Osteoblast (primary cell): Measurements from ENCODE around the gene UBE2H. TPM values are rescaled to one million over a fixed set of nuclear protein-coding genes. Genes with fewer than 3 reads are reported as not detected.
A peak's percentile ranks its signal among the peaks of the same experiment; 100 is the strongest.

Experiments used
- DNase-seq: peaks from one replicate; pipeline ENCODE4 v3.0.0; 2011; ENCODE audit warnings: low spot score, mixed read lengths; ENCODE audit not compliant: insufficient read length; ENCODE audit errors: missing footprints
- H2AFZ ChIP-seq: 2 replicates; pipeline ENCODE4 v1.6.0; 2011; ENCODE audit warnings: mild to moderate bottlenecking, low read length
- H3K27ac ChIP-seq: 2 replicates; pipeline ENCODE4 v1.5.1; 2011; ENCODE audit warnings: mild to moderate bottlenecking, low read depth, low read length, moderate library complexity
- H3K27me3 ChIP-seq: 2 replicates; pipeline ENCODE4 v1.6.0; 2012; ENCODE audit warnings: mild to moderate bottlenecking, control low read depth, inconsistent platforms, low read length, moderate library complexity; ENCODE audit not compliant: insufficient read depth
- H3K36me3 ChIP-seq: 2 replicates; pipeline ENCODE4 v1.5.1; 2011; ENCODE audit warnings: mild to moderate bottlenecking, low read length, control low read depth, moderate library complexity; ENCODE audit not compliant: insufficient read depth
- H3K4me1 ChIP-seq: 2 replicates; pipeline ENCODE4 v1.5.1; 2011; ENCODE audit warnings: mild to moderate bottlenecking, low read length, control low read depth, moderate library complexity; ENCODE audit not compliant: insufficient read depth
- H3K4me2 ChIP-seq: 2 replicates; pipeline ENCODE4 v1.6.0; 2011; ENCODE audit warnings: mild to moderate bottlenecking, low read length; ENCODE audit not compliant: insufficient read depth
- H3K4me3 ChIP-seq: fragments of 200-600 bp; sonication (generic); 3 replicates; pipeline ENCODE4 v1.5.1; 2012; ENCODE audit warnings: mild to moderate bottlenecking, low read length, inconsistent platforms; ENCODE audit not compliant: insufficient read depth
- H3K79me2 ChIP-seq: 2 replicates; pipeline ENCODE4 v1.6.0; 2012; ENCODE audit warnings: mild to moderate bottlenecking, low read length, control low read depth, inconsistent platforms; ENCODE audit not compliant: insufficient read depth
- H3K9me3 ChIP-seq: 2 replicates; pipeline ENCODE4 v1.5.1; 2011; ENCODE audit warnings: low read depth, low read length, control low read depth
- H4K20me1 ChIP-seq: 2 replicates; pipeline ENCODE4 v1.6.0; 2012; ENCODE audit warnings: mild to moderate bottlenecking, low read length, control low read depth; ENCODE audit not compliant: insufficient read depth
- total RNA-seq: library from RNA; depleted of rRNA; stranded (reverse); fragments of >200 nt; gene quantifications from 2 replicates; pipeline ENCODE4 v1.2.3, GENCODE V29; 2012
- TF ChIP-seq, protein P1 (sequence below): IDR thresholded peaks from 2 replicates; pipeline ENCODE4 v1.5.1; 2011; ENCODE audit warnings: mild to moderate bottlenecking, low read depth, low read length, moderate library complexity; ENCODE audit errors: extremely low read depth

UBE2H gene
- total RNA-seq, 1 donor: 61.2 TPM

- Histone ChIP-seq H3K9me3 (no peaks in the 10 kb centered on the region), H3K4me2 (peak overlapping the region; percentile 68), H3K27ac (peak overlapping the region; percentile 57), H4K20me1 (peaks cover 22% of the 10 kb centered on the region), H2AFZ (no peak overlapping the region), H3K27me3 (no peaks in the 10 kb centered on the region), H3K36me3 (peaks cover 6% of the 10 kb centered on the region), H3K4me1 (peaks cover 21% of the 10 kb centered on the region), H3K79me2 (peaks cover 33% of the 10 kb centered on the region), H3K4me3 (no peak overlapping the region)
- TF ChIP-seq, protein P1, sequence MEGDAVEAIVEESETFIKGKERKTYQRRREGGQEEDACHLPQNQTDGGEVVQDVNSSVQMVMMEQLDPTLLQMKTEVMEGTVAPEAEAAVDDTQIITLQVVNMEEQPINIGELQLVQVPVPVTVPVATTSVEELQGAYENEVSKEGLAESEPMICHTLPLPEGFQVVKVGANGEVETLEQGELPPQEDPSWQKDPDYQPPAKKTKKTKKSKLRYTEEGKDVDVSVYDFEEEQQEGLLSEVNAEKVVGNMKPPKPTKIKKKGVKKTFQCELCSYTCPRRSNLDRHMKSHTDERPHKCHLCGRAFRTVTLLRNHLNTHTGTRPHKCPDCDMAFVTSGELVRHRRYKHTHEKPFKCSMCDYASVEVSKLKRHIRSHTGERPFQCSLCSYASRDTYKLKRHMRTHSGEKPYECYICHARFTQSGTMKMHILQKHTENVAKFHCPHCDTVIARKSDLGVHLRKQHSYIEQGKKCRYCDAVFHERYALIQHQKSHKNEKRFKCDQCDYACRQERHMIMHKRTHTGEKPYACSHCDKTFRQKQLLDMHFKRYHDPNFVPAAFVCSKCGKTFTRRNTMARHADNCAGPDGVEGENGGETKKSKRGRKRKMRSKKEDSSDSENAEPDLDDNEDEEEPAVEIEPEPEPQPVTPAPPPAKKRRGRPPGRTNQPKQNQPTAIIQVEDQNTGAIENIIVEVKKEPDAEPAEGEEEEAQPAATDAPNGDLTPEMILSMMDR: no peak
- no peak for DNase-seq
Observed at GRCh38 chr7:129875160-129875559, 77.6 kb downstream of the UBE2H start.

DNA sequence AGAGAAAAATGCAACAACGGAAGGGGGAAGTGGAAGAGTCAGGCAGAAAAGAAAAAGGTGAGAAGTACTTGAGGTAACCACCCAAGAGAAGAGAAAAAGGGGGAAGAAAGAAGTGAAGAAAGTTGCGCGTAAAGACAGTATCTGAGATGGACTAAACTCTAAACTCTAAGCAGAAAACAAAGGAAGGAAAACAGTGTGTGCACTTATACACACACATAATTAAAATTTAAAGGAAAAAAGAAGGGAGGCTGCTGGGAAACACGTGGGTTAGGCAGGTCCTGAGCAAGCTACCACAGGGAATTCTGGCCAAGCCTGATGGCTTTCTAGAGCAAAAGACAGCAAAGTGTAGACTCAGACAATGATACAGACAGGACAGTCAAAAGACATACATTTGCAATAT, 78.0 kb downstream of the UBE2H start:
- no peaks in the 10 kb centered on the region for H3K9me3 ChIP-seq
- no peak overlapping the region for H3K4me3 ChIP-seq
- H3K4me1 ChIP-seq: peaks cover 21% of the 10 kb centered on the region
- no peaks in the 10 kb centered on the region for H3K27me3 ChIP-seq
- no peak overlapping the region for H3K27ac ChIP-seq
- TF ChIP-seq, protein P1: no peak
- H4K20me1 ChIP-seq: peaks cover 22% of the 10 kb centered on the region
- H3K79me2 ChIP-seq: peaks cover 34% of the 10 kb centered on the region
- H3K4me2 ChIP-seq: no peak overlapping the region
- peaks cover 6% of the 10 kb centered on the region for H3K36me3 ChIP-seq
- H2AFZ ChIP-seq: no peak overlapping the region
- no peak for DNase-seq

DNA sequence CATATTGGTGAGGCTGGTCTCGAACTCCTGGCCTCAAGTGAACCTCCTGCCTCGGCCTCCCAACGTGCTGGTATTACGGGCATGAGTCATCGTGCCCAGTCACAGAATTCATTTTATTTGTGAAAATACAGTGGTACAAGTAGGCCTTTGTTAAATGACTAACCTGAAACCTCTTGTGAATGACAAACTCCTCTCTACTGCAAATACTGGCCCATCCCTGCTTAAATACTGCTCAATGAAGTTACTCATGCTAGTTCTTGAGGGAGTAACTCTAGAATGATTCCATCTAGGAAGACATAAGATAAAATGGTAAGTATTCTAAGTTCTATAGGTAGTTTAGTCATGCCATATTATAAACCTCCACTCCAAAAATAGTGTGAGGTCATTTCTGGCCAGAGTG, 80.7 kb downstream of the UBE2H start:
- H3K9me3 ChIP-seq: no peaks in the 10 kb centered on the region
- H2AFZ ChIP-seq: no peak overlapping the region
- H3K27me3 ChIP-seq: no peaks in the 10 kb centered on the region
- H3K27ac ChIP-seq: no peak overlapping the region
- peaks cover 15% of the 10 kb centered on the region for H3K4me1 ChIP-seq
- H3K4me3 ChIP-seq: no peak overlapping the region
- H3K36me3 ChIP-seq: no peaks in the 10 kb centered on the region
- no peak overlapping the region for H3K4me2 ChIP-seq
- no peak for DNase-seq
- H4K20me1 ChIP-seq: peaks cover 13% of the 10 kb centered on the region
- H3K79me2 ChIP-seq: peaks cover 29% of the 10 kb centered on the region
- TF ChIP-seq, protein P1: no peak

DNA sequence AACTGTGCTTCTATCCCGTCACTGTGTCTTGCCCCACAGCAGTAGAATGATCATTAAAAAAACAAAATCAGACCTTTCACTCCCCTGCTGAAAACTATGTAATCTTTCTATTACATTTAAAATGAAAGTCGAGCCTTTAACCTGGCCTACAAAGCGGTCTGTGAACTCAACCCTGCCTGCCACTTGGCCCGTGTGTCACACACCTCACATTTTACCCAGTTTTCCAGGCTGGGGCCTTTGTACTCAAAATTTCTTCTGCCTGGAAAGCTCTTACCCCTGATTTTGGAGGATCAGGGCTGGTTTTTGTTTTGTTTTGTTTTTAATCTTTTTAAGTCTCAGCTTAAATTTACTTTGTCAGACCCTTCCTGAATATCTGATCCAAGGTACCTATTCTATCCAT, 82.1 kb downstream of the UBE2H start:
- H3K4me1 ChIP-seq: peaks cover 13% of the 10 kb centered on the region
- no peak overlapping the region for H3K27ac ChIP-seq
- H3K4me3 ChIP-seq: no peak overlapping the region
- H3K79me2 ChIP-seq: peaks cover 39% of the 10 kb centered on the region
- no peak overlapping the region for H2AFZ ChIP-seq
- TF ChIP-seq, protein P1: no peak
- H4K20me1 ChIP-seq: peaks cover 14% of the 10 kb centered on the region
- H3K36me3 ChIP-seq: no peaks in the 10 kb centered on the region
- H3K27me3 ChIP-seq: no peaks in the 10 kb centered on the region
- DNase-seq: no peak
- H3K9me3 ChIP-seq: no peaks in the 10 kb centered on the region
- H3K4me2 ChIP-seq: no peak overlapping the region
